ENCODE measurements around the gene ANKRD34C. TPM values are rescaled to one million over a fixed set of nuclear protein-coding genes. Genes with fewer than 3 reads are reported as not detected.

The ANKRD34C gene
- total and polyA plus RNA-seq, 9 of the 15 experiments (the other 6 are each of a cell fraction or from before 2014, with no cell fraction given): 0.01 TPM; not detected in 8

DNA sequence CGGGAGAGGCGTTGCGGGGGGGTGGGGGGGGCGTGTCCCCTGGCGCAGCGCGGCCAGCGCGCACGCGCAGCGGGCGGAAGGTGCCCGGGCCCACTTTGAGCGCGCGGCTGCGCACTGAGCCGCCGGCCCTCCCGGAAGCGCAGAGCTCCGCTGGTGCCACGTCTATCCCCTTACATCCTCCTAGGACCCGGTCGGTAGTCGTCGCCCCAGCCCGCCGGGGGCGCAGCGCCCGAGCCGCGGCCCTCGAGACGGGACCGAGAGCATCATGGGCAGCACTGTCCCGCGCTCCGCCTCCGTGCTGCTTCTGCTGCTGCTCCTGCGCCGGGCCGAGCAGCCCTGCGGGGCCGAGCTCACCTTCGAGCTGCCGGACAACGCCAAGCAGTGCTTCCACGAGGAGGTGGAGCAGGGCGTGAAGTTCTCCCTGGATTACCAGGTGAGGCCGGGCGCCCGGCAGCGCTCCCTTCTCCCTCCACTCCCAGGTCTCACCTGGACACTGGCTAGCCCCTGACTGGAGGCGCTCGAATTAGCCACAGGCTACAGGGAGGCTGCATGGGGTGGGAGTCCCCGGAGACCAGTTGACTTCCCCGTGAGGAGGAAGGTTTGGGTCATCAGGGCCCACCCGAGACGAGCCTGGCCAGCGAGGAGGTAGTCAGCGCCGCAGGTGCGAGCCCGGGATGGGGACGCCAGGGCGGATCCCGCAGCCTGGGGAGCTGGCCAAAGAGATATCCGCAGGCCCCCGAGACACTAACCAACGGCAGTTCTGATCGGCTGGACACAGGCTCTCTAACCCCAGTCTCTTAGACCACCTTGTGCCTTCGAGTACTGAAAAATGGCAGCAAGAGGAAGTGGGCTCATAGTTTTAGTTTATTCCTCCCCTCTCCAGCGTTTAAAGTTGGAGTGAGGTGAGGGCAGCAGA is 28.7 kb downstream of the ANKRD34C start, which contains the start of gene TMED3 (continued):
- TF ChIP-seq, protein P1, sequence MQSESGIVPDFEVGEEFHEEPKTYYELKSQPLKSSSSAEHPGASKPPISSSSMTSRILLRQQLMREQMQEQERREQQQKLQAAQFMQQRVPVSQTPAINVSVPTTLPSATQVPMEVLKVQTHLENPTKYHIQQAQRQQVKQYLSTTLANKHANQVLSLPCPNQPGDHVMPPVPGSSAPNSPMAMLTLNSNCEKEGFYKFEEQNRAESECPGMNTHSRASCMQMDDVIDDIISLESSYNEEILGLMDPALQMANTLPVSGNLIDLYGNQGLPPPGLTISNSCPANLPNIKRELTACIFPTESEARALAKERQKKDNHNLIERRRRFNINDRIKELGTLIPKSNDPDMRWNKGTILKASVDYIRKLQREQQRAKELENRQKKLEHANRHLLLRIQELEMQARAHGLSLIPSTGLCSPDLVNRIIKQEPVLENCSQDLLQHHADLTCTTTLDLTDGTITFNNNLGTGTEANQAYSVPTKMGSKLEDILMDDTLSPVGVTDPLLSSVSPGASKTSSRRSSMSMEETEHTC (IDR thresholded peaks at IDR 0.05): no peak
- TF ChIP-seq ZNF24 (IDR thresholded peaks at IDR 0.05) (no peak), SRSF7 (optimal IDR thresholded peaks at IDR 0.05; ENCODE audit: low read depth, low read length) (no peak), YY1 (IDR thresholded peaks at IDR 0.05; ENCODE audit: borderline replicate concordance in 1 of 3, control insufficient read depth in 1 of 3, extremely low read depth in 1 of 3, insufficient read depth in 3 of 3, insufficient read length in 1 of 3, insufficient replicate concordance in 2 of 3, low read depth in 1 of 3, low read length in 2 of 3) (peak in 1 of 3 experiments; percentile 25), ZBED1 (IDR thresholded peaks at IDR 0.05) (no peak), POLR2A (conservative IDR thresholded peaks at IDR 0.05) (peak; percentile 79), ZNF12 (CRISPR knock-in tag; IDR thresholded peaks at IDR 0.05) (no peak), CEBPG (CRISPR knock-in tag; IDR thresholded peaks at IDR 0.05) (no peak), CEBPG (tag; conservative IDR thresholded peaks at IDR 0.05 in 1 of 2, IDR thresholded peaks at IDR 0.05 in 1 of 2) (no peak), CBX2 (IDR thresholded peaks at IDR 0.05; ENCODE audit: insufficient read depth, low read length, poor library complexity, severe bottlenecking) (no peak), RB1 (IDR thresholded peaks at IDR 0.05; ENCODE audit: low read depth) (peak; percentile 61), SRSF3 (IDR thresholded peaks at IDR 0.05; ENCODE audit: insufficient read depth, low read length) (no peak), NR2F6 (CRISPR knock-in tag; IDR thresholded peaks at IDR 0.05) (no peak)
- TF ChIP-seq, protein P2, sequence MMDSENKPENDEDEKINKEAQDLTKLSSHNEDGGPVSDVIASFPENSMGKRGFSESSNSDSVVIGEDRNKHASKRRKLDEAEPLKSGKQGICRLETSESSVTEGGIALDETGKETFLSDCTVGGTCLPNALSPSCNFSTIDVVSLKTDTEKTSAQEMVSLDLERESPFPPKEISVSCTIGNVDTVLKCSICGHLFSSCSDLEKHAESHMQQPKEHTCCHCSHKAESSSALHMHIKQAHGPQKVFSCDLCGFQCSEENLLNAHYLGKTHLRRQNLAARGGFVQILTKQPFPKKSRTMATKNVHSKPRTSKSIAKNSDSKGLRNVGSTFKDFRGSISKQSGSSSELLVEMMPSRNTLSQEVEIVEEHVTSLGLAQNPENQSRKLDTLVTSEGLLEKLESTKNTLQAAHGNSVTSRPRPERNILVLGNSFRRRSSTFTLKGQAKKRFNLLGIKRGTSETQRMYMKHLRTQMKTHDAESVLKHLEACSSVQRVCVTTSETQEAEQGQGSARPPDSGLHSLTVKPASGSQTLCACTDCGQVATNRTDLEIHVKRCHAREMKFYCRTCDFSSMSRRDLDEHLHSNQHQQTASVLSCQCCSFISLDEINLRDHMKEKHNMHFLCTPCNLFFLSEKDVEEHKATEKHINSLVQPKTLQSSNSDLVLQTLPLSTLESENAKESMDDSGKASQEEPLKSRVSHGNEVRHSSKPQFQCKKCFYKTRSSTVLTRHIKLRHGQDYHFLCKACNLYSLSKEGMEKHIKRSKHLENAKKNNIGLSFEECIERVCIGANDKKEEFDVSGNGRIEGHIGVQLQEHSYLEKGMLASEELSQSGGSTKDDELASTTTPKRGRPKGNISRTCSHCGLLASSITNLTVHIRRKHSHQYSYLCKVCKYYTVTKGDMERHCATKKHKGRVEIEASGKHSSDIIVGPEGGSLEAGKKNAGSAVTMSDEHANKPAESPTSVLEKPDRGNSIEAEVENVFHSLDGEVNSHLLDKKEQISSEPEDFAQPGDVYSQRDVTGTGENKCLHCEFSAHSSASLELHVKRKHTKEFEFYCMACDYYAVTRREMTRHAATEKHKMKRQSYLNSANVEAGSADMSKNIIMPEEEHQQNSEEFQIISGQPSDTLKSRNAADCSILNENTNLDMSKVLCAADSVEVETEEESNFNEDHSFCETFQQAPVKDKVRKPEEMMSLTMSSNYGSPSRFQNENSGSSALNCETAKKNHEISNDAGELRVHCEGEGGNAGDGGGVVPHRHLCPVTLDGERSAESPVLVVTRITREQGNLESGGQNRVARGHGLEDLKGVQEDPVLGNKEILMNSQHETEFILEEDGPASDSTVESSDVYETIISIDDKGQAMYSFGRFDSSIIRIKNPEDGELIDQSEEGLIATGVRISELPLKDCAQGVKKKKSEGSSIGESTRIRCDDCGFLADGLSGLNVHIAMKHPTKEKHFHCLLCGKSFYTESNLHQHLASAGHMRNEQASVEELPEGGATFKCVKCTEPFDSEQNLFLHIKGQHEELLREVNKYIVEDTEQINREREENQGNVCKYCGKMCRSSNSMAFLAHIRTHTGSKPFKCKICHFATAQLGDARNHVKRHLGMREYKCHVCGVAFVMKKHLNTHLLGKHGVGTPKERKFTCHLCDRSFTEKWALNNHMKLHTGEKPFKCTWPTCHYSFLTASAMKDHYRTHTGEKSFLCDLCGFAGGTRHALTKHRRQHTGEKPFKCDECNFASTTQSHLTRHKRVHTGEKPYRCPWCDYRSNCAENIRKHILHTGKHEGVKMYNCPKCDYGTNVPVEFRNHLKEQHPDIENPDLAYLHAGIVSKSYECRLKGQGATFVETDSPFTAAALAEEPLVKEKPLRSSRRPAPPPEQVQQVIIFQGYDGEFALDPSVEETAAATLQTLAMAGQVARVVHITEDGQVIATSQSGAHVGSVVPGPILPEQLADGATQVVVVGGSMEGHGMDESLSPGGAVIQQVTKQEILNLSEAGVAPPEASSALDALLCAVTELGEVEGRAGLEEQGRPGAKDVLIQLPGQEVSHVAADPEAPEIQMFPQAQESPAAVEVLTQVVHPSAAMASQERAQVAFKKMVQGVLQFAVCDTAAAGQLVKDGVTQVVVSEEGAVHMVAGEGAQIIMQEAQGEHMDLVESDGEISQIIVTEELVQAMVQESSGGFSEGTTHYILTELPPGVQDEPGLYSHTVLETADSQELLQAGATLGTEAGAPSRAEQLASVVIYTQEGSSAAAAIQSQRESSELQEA (IDR thresholded peaks at IDR 0.05; ENCODE audit: low read depth): no peak
- TF ChIP-seq, protein P3, sequence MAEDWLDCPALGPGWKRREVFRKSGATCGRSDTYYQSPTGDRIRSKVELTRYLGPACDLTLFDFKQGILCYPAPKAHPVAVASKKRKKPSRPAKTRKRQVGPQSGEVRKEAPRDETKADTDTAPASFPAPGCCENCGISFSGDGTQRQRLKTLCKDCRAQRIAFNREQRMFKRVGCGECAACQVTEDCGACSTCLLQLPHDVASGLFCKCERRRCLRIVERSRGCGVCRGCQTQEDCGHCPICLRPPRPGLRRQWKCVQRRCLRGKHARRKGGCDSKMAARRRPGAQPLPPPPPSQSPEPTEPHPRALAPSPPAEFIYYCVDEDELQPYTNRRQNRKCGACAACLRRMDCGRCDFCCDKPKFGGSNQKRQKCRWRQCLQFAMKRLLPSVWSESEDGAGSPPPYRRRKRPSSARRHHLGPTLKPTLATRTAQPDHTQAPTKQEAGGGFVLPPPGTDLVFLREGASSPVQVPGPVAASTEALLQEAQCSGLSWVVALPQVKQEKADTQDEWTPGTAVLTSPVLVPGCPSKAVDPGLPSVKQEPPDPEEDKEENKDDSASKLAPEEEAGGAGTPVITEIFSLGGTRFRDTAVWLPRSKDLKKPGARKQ (CRISPR knock-in tag; IDR thresholded peaks at IDR 0.05): no peak

Data from K562 (cell line).